ENCODE results near the gene FAM13C.

GRCh38 chr10:59289853-59290252, 72.5 kb downstream of the FAM13C start:
- TF ChIP-seq YY1 (IDR thresholded peaks at IDR 0.05; ENCODE audit: insufficient read depth, insufficient read length), result no peak
- no peak for TF ChIP-seq SUZ12 (IDR thresholded peaks at IDR 0.05; ENCODE audit: extremely low read depth, insufficient read depth, insufficient read length)
